ENCODE measurements around the gene PALMD.

The PALMD gene

DNA sequence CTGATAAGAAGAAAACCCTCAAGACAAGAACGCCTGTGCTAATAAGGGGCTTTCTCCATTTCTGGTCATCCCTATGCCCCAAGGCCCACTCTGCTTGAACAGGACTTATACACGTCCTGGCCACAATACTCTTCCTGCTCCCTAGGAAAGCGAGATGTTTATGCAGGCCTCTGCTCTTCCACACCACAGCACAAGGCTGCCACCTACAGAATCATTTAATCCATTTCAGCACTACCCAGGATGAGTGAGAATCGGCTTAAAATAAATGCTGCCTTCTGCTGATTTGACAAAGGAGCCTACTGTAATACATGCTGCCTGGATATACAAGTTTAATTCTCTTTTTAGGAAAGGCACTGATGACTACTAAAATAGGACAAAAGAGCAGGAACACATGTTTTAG lies 91.1 kb downstream of the PALMD start:
- in situ Hi-C loops (cut with MboI; ENCODE audit: low sequenced_read_pairs): no loop called here

GRCh38 chr1:99738858-99739465 lies 93.0 kb downstream of the PALMD start:
- in situ Hi-C loops (cut with MboI; ENCODE audit: low sequenced_read_pairs): no loop called here

GRCh38 chr1:99740141-99740540 lies 94.2 kb downstream of the PALMD start:
- in situ Hi-C loops (cut with MboI; ENCODE audit: low sequenced_read_pairs): no loop called here
